Type B pancreatic cell (in vitro differentiated cells): Measurements from ENCODE around the gene HSPA14. TPM values are rescaled to one million over a fixed set of nuclear protein-coding genes. Genes with fewer than 3 reads are reported as not detected.

Experiments
- DNase-seq: peaks from one replicate; pipeline ENCODE4 v3.0.0; 2021; ENCODE audit warnings: mixed read lengths; ENCODE audit not compliant: unreplicated experiment; ENCODE audit errors: extremely low spot score
- H3K27ac Mint-ChIP-seq: 2 replicates; pipeline ENCODE4 v1.8.0; 2021; ENCODE audit warnings: mild to moderate bottlenecking, mixed read lengths
- H3K27me3 Mint-ChIP-seq: 2 replicates; pipeline ENCODE4 v1.8.0; 2021; ENCODE audit warnings: mixed read lengths
- H3K36me3 Mint-ChIP-seq: 2 replicates; pipeline ENCODE4 v1.8.0; 2021; ENCODE audit warnings: mixed read lengths
- H3K4me1 Mint-ChIP-seq: one replicate; pipeline ENCODE4 v1.8.0; 2021; ENCODE audit warnings: mixed read lengths; ENCODE audit not compliant: unreplicated experiment
- H3K4me3 Mint-ChIP-seq: 2 replicates; pipeline ENCODE4 v1.8.0; 2021; ENCODE audit warnings: mild to moderate bottlenecking, mixed read lengths
- H3K9me3 Mint-ChIP-seq: 2 replicates; pipeline ENCODE4 v1.8.0; 2021; ENCODE audit warnings: mixed read lengths
- long read RNA-seq: library from polyadenylated mRNA; unstranded; transcript quantifications from one replicate; pipeline ENCODE4 v2.0.0, GENCODE V29; 2020
- total RNA-seq: library from RNA; stranded (reverse); gene quantifications from 2 replicates; pipeline ENCODE4 v1.2.1, GENCODE V29; 2021; ENCODE audit warnings: low replicate concordance
- TF ChIP-seq, protein P1 (sequence below): fragments of 200-600 bp; sonication (generic); conservative IDR thresholded peaks from 2 replicates; pipeline ENCODE4 v1.5.0; 2021; ENCODE audit warnings: antibody characterized with exemption, mild to moderate bottlenecking

Gene HSPA14, protein sequence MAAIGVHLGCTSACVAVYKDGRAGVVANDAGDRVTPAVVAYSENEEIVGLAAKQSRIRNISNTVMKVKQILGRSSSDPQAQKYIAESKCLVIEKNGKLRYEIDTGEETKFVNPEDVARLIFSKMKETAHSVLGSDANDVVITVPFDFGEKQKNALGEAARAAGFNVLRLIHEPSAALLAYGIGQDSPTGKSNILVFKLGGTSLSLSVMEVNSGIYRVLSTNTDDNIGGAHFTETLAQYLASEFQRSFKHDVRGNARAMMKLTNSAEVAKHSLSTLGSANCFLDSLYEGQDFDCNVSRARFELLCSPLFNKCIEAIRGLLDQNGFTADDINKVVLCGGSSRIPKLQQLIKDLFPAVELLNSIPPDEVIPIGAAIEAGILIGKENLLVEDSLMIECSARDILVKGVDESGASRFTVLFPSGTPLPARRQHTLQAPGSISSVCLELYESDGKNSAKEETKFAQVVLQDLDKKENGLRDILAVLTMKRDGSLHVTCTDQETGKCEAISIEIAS
- total RNA-seq = 10.6 and 17.3 TPM in 2 replicates
- long read RNA-seq, transcript HSPA14-201 (14 exons, 1,904 nt) = major isoform, 52 of 80 reads
- long read RNA-seq, partial matches to known transcripts = 21 of 80 reads
- long read RNA-seq, other reads (novel, unspliced or antisense) = 6 of 80 reads

DNA sequence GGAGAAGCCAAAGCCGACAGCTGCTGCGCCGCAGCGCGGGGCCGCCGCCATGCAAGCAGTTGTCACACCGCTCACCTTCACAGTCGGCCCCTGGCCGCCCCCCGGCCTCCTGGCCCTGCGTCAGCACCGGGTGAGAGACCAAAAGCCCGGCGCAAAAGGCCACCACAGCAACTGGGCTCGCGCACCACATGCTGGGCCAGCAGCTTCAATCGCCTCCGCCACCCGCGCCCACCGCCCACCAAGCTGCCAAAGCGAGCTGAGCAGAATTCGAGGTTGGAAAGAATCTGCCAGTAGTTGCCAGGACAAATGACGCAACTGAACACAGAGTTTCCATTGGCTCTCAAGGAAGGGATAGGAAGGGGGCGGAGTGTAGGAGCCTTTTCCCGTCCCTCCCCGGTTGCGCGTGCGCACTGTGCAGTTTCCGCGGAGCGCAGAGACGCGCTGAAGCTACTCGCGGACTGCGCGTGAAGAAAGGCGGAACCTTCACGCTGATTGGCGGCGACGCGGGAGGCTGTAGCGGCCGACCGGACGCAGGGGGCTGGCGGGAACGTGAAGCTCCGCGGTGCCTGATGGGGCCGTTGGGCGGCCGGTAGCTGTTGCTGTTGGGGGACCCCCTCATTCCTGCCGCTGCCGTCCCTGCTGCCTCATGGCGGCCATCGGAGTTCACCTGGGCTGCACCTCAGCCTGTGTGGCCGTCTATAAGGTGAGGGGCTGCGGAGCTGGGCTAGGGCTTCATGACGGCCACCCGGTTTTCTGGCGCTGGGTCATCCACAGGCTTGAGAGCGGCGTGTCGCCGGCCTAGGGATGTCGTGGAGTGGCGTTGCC lies at the start of gene HSPA14, which contains the start of the genes CDNF and MSANTD7:
Gene HSPA14, plus strand, starts transcription at position 550 of the 825 bp plus-strand sequence. Its CDS starts 97 bp downstream, at position 647.
Gene CDNF, minus strand, starts transcription at position 281 of the 825 bp plus-strand sequence. Its CDS starts 91 bp downstream, at position 190.
Gene MSANTD7, plus strand, starts transcription at position 550 of the 825 bp plus-strand sequence. CDS start 3,979 bp downstream, outside the sequence.
- H3K9me3 Mint-ChIP-seq = no peaks in the 10 kb centered on the region
- H3K27me3 Mint-ChIP-seq = no peaks in the 10 kb centered on the region
- peak; percentile 100 for DNase-seq
- peaks cover 22% of the 10 kb centered on the region for H3K4me1 Mint-ChIP-seq
- peak within 1 kb of the TSS; percentile 97 for H3K4me3 Mint-ChIP-seq
- TF ChIP-seq, protein P1, sequence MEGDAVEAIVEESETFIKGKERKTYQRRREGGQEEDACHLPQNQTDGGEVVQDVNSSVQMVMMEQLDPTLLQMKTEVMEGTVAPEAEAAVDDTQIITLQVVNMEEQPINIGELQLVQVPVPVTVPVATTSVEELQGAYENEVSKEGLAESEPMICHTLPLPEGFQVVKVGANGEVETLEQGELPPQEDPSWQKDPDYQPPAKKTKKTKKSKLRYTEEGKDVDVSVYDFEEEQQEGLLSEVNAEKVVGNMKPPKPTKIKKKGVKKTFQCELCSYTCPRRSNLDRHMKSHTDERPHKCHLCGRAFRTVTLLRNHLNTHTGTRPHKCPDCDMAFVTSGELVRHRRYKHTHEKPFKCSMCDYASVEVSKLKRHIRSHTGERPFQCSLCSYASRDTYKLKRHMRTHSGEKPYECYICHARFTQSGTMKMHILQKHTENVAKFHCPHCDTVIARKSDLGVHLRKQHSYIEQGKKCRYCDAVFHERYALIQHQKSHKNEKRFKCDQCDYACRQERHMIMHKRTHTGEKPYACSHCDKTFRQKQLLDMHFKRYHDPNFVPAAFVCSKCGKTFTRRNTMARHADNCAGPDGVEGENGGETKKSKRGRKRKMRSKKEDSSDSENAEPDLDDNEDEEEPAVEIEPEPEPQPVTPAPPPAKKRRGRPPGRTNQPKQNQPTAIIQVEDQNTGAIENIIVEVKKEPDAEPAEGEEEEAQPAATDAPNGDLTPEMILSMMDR = peak; percentile 22
- H3K36me3 Mint-ChIP-seq = peaks cover 7% of the 10 kb centered on the region
- peak within 1 kb of the TSS; percentile 98 for H3K27ac Mint-ChIP-seq

DNA sequence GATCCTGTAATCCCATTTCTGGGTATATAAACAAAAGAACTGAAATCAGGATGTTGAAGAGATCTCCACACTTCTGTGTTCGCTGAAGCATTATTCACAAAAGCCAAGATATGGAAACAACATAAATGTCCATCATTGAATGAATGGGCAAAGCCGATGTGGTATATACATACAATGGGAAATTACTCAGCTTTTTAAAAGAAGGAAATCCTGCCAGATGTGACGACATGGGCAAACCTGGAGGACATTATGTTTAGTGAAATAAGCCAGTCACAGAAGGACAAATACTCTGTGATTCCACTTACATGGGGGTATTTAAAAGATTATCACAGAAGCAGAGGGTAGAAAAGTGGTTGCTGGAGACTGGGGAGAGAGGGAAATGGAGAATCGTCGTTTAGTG lies 39.5 kb upstream of the HSPA14 start:
- DNase-seq = no peak
- Mint-ChIP-seq H3K36me3 (no peaks in the 10 kb centered on the region), H3K27me3 (peaks cover 13% of the 10 kb centered on the region), H3K4me1 (no peaks in the 10 kb centered on the region), H3K27ac (no peak overlapping the region), H3K9me3 (no peaks in the 10 kb centered on the region), H3K4me3 (no peak overlapping the region)
- TF ChIP-seq, protein P1 = no peak

DNA sequence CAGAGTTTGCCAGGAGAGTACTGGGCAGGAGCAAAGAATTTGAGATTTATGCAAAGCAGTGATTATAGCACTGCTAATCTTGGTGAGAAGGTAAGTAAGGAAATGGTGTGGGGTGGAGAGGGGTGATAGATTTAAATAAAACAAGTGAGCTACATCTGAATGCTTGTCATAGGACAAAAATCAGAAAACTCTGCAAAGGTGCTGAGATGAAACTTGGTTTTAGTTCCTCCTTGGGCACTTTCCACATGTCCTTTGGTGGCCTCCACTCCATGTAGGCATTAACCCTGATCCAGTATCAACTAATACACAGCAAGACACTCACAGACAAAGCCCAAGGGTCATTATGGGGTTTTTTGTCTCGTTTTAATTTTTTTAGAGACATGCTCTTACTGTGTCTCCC lies 37.7 kb upstream of the HSPA14 start:
- Mint-ChIP-seq H3K36me3 (no peaks in the 10 kb centered on the region), H3K27ac (no peak overlapping the region), H3K9me3 (no peaks in the 10 kb centered on the region), H3K4me3 (no peak overlapping the region), H3K27me3 (peaks cover 13% of the 10 kb centered on the region), H3K4me1 (no peaks in the 10 kb centered on the region)
- DNase-seq = no peak
- TF ChIP-seq, protein P1 = no peak

DNA sequence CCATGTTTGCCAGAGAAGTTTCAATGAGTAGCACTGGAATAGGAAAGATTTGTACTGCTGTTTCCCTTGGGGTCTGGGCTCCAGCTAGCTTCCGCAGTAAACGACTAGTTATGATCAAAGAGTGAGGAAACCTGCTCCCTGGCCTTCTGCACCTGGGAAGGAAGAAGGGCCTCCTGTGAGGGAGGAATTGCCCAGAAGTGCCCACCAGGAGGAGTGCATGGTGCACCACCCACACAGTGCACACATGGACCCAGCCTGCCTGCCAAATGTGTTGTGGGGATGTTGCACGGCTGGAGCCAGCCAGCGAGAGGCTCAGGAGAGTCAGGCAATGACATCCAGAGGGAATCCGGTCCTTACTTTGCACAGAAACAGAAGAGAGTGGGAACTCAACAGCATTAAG lies 36.4 kb upstream of the HSPA14 start:
- TF ChIP-seq, protein P1 = peak; percentile 24
- no peak overlapping the region for H3K4me3 Mint-ChIP-seq
- H3K36me3 Mint-ChIP-seq = no peaks in the 10 kb centered on the region
- H3K27ac Mint-ChIP-seq = no peak overlapping the region
- DNase-seq = no peak
- H3K4me1 Mint-ChIP-seq = no peaks in the 10 kb centered on the region
- H3K9me3 Mint-ChIP-seq = no peaks in the 10 kb centered on the region
- H3K27me3 Mint-ChIP-seq = peaks cover 13% of the 10 kb centered on the region

DNA sequence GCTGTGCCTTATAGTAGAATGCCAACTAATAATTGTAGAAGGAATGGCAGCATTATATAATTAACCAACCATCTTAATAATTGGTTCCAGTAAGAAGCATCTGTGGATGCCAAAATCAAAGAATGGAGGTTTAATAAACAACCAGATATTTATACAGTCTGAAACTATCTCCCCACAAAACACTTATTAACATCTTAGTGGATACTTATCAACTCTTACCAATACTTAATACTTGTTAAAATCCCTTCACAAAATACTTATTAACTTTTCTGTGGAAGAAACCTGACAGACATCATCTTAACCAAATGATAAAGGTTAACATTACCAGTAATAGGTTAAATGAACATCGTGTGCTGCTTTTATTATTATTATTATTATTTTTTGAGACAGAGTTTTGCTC lies 34.3 kb upstream of the HSPA14 start:
- Mint-ChIP-seq H3K27me3 (peaks cover 9% of the 10 kb centered on the region), H3K27ac (no peak overlapping the region), H3K36me3 (no peaks in the 10 kb centered on the region), H3K4me1 (peaks cover 5% of the 10 kb centered on the region), H3K9me3 (no peaks in the 10 kb centered on the region), H3K4me3 (no peak overlapping the region)
- DNase-seq = no peak
- TF ChIP-seq, protein P1 = no peak
